GM18507 (cell line): Measurements from ENCODE around the gene DAPL1.

Experiments
- DNase-seq: peaks from one replicate; pipeline ENCODE4 v3.0.0; 2011; ENCODE audit warnings: low read depth; ENCODE audit not compliant: insufficient read length; ENCODE audit errors: extremely low spot score
- FAIRE-seq: peaks from 2 replicates; lab custom pipeline; 2011; peaks lifted over from hg19 to GRCh38; lab: Jason Lieb, UNC

The DAPL1 gene

DNA sequence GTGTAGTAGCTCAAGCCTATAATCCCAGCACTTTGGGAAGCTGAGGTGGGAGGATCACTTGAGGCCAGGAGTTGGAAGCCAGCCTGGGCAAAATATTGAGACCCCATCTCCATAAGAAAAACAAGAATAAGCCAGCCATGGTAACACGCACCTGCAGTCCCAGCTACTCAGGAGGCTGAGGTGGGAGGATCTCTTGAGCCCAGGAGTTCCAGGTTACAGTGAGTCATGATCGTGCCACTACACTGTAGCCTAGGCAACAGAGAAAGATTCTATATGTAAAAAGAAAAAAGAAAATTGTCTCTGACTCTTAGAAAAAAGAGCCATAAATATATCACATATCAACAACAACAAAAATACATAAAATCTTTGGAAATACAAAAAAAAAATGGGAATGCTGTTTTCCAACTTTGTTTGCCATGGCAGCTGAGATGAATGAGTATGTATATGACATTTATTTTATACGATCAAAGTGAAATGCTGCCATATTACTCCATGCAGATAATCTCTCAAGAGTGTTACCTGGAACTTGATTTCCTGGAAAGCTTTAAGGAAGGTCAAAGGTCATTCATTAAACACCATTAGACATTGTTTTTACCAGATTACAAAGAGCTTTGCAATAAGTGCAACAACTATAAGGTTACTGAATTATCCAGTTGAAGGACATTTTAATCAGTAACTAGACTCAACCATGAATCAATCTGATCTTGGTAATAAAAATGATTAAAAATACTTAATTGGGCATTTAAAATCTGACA is 19.7 kb upstream of the DAPL1 start:
- FAIRE-seq (no peak), DNase-seq (no peak)

DNA sequence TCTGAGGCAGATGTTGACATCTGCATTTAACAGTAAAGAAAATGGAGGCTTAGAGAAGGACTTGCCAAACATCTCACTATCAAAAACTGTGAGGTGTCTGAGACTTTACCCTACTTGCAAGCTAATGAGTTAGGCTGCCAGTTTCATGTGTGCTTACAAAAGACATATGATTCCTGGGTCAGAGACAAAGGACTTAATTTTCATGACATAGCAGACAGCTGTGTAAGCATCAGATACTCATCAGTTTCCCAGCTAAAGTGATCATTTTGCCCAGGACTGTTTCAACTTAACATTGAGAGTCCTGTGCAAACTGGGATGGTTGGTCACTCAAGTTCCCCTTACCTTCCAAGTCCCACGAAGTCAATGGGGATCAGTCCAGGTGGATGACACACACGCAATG is 18.9 kb upstream of the DAPL1 start:
- no peak for DNase-seq
- FAIRE-seq: no peak

DNA sequence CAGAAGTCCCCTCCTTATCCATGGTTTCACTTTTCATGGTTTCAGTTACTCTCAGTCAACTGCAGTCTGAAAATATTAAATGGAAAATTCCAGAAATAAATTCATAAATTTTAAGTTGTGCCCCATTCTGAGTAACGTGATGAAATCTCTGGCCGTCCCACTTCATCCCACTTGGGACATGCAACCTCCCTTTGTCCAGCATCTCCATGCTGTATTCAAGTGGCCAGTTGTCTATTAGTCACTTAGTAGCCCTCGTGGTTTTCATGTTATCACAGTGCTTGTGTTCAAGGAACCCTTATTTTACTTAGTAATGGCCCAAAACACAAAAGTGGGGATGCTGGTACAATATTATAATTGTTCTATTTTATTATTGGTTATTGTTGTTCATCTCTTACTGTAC is 18.0 kb upstream of the DAPL1 start:
- DNase-seq: no peak
- no peak for FAIRE-seq

DNA sequence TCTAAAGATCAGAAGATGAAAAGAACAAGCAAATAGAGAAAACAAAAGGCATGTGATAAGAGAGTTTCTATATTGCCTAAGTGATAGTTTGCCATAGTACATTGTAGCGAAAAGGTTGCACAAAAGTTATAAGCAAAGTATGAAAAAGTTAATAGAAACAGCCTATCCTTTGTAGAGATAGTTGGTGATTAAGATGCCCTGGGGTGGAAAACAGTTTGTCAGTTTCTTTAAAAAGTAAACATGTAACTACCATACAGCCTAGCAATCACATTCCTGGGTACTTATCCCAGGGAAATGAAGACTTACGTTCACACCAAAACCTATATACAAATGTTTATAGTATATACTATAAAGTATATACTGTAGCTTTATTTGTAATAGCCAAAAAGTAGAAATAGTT is 16.9 kb upstream of the DAPL1 start:
- DNase-seq: no peak

DNA sequence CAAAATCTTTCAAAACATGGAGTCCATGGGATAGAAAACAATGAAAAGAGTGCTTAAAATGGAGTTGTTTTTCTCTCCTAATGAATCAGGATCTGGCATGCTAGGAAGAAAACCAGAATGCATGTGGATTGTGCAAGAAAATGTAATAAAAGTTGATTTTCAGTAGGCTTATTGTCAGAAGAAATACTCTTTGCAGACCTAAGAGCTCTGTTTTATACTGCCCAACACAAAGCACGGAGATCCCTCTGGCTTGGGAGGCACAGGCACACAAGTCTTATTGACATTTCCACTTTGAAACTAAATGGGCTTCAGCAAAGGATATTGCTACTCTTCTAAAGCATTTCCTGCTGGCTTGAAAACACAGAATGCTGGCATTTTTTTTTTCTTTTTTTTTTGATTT is 15.5 kb upstream of the DAPL1 start:
- DNase-seq: no peak
- no peak for FAIRE-seq

More for the DNA sequence above, 16.9 kb upstream of the DAPL1 start:
- no peak for FAIRE-seq

DNA sequence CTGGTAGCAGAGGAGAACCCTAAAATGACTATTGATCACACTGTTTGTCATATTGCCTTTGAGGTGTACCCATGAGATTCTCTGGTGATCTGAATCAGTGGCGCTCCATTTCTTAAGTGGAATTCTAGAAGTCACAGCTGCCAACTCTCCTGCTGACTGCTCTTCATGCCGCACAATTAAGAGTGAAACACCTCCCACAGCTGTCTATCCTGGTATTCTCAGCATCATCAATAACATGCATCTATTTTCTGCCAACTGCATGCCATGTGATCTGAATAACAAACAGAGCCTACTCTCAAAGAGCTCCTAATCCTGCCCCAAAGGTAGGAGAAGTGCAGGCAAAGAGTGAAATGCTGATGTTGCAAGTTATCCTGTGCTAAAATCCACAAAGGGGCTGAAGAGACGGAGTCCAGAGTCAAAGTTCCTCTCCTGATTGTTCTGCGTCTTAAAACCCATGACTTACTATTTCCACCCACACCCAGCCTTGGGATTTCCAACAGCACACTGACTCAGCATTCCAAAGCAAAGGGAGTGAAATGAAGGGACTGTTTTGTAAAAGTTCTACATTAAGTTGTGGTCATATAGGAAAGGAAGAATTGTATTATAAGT is 13.7 kb upstream of the DAPL1 start:
- FAIRE-seq: no peak
- no peak for DNase-seq

DNA sequence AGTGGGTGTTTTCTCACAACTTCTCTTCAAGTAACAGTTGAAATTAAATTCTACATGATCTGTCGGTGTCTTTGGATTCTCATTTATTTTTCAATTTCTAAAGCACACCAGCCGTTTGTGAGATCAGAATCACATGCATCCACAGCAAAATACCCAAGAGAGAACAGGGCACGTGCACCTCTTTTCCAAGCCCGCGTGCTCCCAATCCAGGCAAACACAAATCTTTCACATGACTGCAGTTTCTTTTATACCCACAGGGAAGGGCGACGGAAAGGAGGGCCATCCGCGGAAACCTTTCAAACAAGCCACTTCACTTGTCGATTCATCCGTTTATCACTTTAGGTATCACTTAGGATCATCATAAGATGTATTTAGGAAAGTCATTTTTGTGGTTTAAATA is 13.0 kb upstream of the DAPL1 start:
- no peak for FAIRE-seq

DNA sequence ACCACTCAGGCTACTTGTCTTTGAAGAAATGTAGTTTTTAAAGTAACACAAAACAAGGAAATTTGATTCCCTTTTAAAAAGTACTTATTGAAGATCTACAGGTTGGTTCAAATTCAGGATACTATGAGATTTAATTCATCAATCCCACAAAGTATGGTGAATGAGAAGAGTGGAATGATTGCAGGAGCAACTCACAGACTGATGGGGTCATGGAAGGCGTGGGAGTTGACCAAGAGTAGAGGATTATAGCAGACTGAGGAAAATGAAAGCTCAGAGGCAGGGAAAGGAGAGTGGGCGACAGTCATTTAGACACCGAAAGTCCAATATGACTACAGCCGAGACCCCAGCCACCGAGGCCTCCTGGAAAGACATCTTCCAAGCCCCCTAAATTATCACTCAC is 12.5 kb upstream of the DAPL1 start:
- FAIRE-seq: no peak
- no peak for DNase-seq

More for the DNA sequence above, 13.0 kb upstream of the DAPL1 start:
- DNase-seq: no peak

DNA sequence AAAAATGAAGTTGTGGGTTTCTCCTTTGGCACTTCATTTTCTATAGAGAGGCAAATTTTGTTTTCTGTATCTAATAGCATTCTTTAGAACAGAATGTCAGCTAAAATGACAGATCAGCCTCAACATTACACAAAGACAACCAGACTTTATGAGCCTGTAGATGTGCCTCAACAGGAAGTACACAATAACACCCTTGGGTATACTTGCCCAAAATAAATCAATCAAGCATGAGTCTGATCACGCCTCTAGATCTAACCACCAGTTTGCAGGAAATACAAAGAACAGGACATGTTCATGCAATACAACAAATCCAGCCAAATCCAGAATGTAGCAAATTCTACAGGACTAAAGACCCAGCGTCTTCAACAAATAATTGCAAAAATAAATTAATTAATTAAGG is 11.2 kb upstream of the DAPL1 start:
- no peak for DNase-seq
- no peak for FAIRE-seq

DNA sequence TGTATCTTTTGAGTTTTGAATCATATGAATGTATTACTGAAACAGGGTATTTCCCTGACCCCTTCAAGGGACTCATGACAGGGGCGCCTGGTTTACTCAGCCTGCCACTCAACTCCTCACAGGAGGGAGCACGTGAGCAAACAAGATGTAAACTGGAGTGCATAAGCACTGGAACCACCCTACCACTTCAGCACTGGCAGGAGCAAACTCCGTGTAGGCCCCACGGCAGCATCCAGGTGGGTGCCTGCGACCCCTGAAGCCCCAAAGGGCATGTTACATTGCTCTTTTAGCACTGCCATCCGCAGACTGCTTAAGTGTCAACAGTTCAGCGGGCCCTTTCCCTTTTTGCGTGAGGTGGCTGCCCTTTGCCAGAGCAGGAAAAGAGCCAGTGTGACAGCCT is 8.2 kb upstream of the DAPL1 start:
- FAIRE-seq: no peak
- DNase-seq: no peak

DNA sequence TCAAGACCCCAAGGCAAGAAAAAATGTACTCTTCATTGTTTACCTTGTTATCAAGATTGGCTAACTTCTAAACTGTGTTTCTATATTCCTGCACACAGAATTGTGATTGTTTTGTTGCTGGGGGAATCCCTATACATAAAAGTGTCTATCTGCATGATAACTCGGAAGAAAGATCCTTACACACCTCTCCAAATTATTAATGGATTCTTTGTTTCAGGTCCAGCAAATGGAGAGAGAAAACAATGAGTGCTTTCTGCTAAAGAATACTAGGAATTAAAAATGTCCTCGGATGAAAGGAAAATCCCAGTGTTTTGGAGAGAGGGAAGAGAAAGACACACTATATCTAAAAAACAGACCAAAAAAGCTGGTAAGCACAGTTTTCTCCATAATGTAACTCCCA is 6.2 kb upstream of the DAPL1 start:
- no peak for FAIRE-seq
- no peak for DNase-seq

DNA sequence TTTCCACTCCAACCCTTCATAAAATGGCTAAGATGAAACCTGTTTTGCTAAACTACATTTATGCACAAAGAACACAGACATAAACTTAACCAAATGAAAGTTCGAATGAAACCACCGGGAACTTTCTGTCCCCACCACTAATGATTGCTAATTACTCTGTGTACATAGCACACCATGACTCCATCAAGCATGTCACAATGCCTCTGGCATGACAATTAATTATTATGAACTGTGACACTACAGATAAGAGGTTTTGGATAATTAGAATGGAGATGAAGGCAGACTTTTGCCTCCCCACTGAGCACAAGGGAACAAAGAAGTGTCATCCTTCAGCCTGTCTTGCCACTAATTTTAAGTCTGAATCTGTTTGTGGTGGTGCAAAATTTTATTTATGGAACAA is 1.5 kb downstream of the DAPL1 start:
- DNase-seq (no peak), FAIRE-seq (no peak)

DNA sequence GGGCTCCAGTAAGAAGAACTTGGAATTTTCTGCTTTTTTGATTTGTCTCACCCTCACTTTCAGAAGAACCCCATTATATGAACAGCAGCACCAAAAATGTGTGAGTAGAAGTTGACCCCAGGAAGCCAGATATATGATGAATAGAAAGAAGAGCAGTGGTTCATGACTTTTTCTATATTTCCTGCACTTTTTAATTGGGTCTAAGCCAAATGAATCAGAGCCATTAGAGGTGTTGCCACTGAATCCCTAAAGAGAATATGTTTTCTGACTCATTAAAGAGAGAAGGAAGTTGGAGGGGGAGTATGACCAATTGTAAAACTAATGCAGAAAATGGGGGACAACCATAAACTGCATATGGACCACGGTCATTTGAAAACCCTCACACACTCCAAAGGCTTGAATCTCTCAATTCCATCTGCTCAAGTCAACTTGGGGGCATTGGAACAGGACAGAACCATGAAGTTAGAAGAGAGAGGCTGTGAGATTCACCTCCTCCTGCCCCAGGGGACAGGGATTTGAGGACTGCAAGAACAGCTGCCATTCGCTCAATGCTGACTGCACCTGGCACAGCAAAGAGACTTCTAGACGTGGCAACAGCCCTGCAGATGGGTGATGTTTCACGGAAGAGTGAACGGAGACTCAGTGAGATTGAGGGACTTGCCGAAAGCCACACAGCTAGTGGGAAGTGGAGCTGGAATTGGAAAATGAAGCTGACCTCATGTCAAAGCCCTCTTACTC is 3.0 kb downstream of the DAPL1 start:
- no peak for FAIRE-seq

DNA sequence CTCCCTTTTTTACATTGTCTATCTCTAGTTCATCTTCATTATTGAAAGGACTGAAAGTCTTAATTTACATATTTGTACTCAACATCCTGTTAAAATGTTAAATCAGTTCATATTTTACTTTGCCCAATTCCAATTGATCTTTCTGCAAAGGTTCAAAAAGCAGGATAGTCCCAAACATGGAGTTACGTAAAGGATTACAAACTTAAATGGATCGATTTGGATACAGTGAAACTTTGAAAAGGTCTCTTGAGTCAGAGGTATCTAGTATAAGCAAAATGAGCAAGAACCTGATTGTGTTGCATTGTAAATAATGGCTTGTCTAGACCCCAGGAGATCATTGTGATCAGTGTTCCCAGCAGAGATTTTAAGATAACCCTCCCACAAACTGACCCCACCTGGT is 4.1 kb downstream of the DAPL1 start:
- no peak for FAIRE-seq
- DNase-seq: no peak

More for the DNA sequence above, 3.0 kb downstream of the DAPL1 start:
- DNase-seq: no peak

DNA sequence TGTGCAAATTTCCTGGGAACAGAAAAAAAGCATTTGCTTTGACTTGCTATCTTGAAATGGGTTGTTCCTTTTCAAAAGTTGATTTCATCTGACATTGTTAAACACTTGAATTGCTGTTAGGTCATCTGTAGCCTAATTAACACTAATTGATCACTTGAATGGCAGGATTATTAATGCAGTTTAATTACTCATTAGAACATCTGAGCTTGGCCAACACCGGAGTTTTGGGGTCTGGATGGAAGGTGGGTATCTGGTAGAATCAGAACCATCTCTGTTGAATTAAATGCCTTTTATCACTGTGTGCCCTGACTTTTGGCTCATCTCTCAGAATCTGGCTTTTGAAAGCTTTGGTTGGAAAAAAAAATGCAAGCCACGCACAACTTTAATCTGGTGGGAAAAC is 8.4 kb downstream of the DAPL1 start:
- no peak for FAIRE-seq
- no peak for DNase-seq

DNA sequence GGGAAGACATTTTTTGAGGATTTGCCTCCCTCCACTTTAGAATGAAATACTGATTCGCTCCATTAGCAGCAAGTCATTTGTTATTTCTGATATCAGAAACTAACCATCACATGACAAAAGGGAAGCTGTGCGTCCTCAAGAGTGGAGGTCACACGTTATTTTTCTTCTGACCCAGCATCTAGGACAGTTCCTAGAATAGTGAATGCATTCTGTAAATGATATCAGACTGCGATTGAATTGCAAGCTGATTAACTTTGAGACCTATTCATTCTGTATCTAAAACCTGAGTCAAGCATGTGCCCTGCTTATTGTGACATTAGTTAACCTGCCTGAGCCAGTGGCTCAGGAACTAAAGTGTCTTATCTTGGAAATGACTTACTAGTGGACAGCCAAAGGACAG is 10.1 kb downstream of the DAPL1 start:
- DNase-seq: no peak
- FAIRE-seq: no peak

DNA sequence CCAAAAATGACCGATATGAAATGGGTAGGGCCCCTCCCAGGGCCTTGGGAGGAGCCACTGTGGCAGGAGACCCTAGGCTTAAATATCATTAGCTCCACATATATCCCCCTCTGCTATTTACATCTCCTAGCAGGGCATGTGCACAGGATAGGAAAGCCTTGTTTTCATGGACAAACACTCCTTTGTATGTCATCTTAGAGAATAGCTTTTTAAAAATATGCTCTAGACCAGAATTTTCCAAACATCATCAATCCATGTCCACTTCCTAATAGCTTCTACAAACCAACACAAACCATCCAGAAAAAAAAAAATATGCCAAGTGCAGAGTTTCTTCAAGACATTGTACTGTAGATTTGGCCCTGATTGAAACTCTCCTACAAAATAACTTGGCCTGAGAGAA is 10.8 kb downstream of the DAPL1 start:
- FAIRE-seq (no peak), DNase-seq (no peak)

DNA sequence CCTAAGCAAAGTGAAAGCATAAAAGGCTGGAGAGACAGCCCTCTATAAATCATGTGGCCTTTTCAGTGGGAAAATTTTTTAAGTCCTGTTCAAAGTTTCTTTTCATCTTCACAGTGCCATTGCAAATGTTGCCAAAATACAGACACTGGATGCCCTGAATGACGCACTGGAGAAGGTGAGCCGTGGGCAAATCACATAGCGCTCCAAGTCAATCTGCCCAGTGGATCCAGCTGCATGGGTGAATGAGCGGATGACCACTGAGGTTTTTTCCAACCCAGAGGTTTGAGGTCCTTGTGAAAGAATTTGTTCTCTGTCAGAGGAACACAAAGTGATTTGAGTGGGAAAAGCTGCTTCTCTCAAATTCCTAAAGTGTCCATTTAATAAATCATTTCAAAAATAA is 11.8 kb downstream of the DAPL1 start:
- FAIRE-seq (no peak), DNase-seq (no peak)

DNA sequence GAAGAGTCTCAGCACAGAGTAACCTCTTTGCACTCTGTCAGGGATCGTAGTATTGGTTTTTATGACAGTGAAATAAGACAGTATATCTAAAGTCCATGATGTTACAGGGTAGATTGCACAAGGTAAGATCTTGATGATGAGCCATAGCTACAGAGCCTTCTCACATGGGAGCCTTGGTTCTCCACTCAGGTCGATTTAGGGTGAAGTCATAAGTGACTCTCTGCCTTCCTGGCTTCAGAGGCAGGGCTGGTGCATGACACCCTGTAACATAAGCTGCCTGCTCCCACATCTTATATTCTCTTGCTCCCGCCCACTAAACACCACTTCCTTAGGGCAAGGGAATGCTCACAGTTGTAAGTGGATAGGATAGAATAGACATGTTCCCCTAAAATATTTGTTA is 13.3 kb downstream of the DAPL1 start:
- FAIRE-seq: no peak

DNA sequence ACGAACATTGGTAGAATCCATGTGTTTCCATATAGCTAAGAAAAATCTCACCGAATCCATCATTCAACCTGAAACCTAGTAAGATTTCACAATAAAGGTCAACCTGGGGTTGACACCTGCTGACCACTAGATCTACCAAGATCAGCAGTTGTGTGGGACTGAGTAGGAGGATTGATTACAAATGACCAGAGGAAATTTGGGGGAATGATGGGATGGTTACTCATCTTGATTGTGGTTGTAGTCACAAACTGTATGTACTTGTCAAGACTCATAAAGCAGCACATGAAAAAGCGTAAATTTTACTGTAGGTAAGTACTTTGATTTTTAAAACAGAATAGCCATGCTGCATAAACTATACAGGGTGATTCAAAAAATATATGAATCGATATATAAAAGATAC is 14.7 kb downstream of the DAPL1 start:
- FAIRE-seq: no peak
- no peak for DNase-seq

More for the DNA sequence above, 13.3 kb downstream of the DAPL1 start:
- no peak for DNase-seq
